Naive thymus-derived CD8-positive, alpha-beta T cell (primary cell): ENCODE measurements around the gene HPCAL4. TPM values are rescaled to one million over a fixed set of nuclear protein-coding genes. Genes with fewer than 3 reads are reported as not detected.

Source experiments
- ATAC-seq, 2 donors: fragments of 150-1000 bp; cut with Tn5 transposase in 1 of 2; sonication (Bioruptor Pico), chemical (Tn5 transposase) in 1 of 2; 1 replicate in 1 of 2; 2 replicates in 1 of 2; pipeline ENCODE4 v1.10.0; 2021; ENCODE audit warnings: mild to moderate bottlenecking in 2 of 2, moderate library complexity in 2 of 2
- POLR2A ChIA-PET: fragments of 350-600 bp; sonication (Branson Sonifier 250); formaldehyde crosslinking; loops from one replicate; lab custom pipeline; 2021; ENCODE audit warnings: antibody characterized with exemption; lab: Charles Lee
- DNase-seq, 10 donors: peaks; one replicate each; pipeline versions ENCODE4 v3.0.0 to v3.0.0-alpha.2; 2020 to 2022
- H3K27ac Mint-ChIP-seq, 10 donors: one replicate each; pipeline ENCODE4 v1.8.0; 2020 to 2022; ENCODE audit warnings: mild to moderate bottlenecking in 10 of 10, mixed read lengths in 10 of 10, moderate library complexity in 4 of 10, inconsistent platforms in 1 of 10
- H3K27me3 Mint-ChIP-seq, 5 donors: one replicate each; pipeline ENCODE4 v1.8.0; 2021 to 2022; ENCODE audit warnings: mixed read lengths in 5 of 5
- H3K36me3 Mint-ChIP-seq, 3 donors: one replicate each; pipeline ENCODE4 v1.8.0; 2020 to 2022; ENCODE audit warnings: mixed read lengths in 3 of 3, mild to moderate bottlenecking in 2 of 3, inconsistent platforms in 1 of 3
- H3K4me1 Mint-ChIP-seq, 4 donors: one replicate each; pipeline ENCODE4 v1.8.0; 2021 to 2022; ENCODE audit warnings: mixed read lengths in 4 of 4
- H3K4me3 Mint-ChIP-seq, 10 donors: one replicate each; pipeline ENCODE4 v1.8.0; 2020 to 2022; ENCODE audit warnings: mild to moderate bottlenecking in 10 of 10, mixed read lengths in 10 of 10, moderate library complexity in 6 of 10, inconsistent platforms in 1 of 10
- H3K9me3 Mint-ChIP-seq, 9 donors: one replicate each; pipeline ENCODE4 v1.8.0; 2020 to 2022; ENCODE audit warnings: mixed read lengths in 9 of 9, mild to moderate bottlenecking in 3 of 9, inconsistent platforms in 1 of 9, moderate library complexity in 1 of 9
- polyA plus RNA-seq, 3 donors: library from polyadenylated mRNA; unstranded; fragments of 300-500 nt; fragmentation: Illumina TruSeq; gene quantifications; one replicate each; pipeline ENCODE4 v1.2.3, GENCODE V29; 2021
- total RNA-seq, 8 experiments: library from RNA in 2 of 8; stranded (reverse) in 2 of 8; gene quantifications; one replicate each; pipeline ENCODE4 v1.2.3 and lab custom pipeline; 2021 to 2026

The HPCAL4 gene
- total RNA-seq, result 10 to 100 TPM; 31.9 to 32.5 TPM
- 1 to 10 TPM; 2.1 to 4.6 (median 3.9) TPM for polyA plus RNA-seq
- total RNA-seq (lab: John Stamatoyannopoulos, UW), result 4.7 to 213 (median 90.0) reads per million in 6 experiments

DNA sequence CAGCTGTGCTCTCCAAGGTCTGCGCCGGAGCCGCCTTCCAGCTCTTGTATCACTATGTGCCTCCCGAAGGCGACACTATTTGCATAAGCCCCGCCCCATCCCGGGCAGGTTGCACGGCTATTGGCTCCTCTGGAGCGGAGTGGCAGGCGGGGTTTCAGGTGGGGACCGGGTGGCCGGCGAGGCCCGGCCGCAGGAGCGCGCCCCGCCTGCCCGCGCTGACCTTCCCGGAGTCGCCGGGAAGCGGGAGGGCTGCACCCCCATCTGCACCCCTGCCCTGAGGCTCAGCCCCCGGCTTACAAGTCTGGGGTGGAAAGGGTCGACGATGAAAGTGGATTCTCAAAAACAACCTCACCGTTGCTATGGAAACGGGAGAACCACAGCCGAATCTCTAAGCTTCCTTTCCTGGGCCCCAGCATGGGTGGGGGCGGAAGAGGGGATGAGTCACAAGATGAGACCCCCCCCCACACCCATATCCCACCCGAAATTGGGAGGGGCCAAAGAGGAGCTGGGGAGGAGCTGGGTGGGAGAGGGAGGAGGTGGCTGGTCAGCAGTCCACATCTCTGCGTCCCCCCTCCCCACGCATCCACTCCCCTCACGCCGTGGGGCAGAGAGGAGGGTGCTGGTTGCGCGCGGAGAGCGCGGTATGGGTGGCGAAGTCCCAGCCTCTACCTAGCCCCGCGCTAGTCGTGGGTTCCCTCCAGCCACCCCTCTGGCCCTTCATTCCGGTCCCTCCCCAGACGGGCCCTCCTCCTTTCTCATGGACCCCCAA is at the start of gene HPCAL4:
TSS of gene HPCAL4 (minus strand) at position 51 of the 769 bp plus-strand sequence. CDS start 6,830 bp downstream, outside the sequence.
- ATAC-seq, result peak; percentile 83 to 87
- H3K4me1 Mint-ChIP-seq, result peaks cover 22 to 47% (median 34%) of the 10 kb centered on the region in 4 donors
- peak within 1 kb of the TSS; percentile 80 to 97 (median 87) for H3K4me3 Mint-ChIP-seq
- no peaks in the 10 kb centered on the region for H3K9me3 Mint-ChIP-seq
- peak within 1 kb of the TSS; percentile 58 to 95 (median 90) for H3K27ac Mint-ChIP-seq
- DNase-seq, result peak; percentile 78 to 96 (median 88)
- POLR2A ChIA-PET, result interaction anchor here (0.6 to 4.9 kb wide), 14 partner anchors 8 to 1700 kb away, joined by 3 to 44 read pairs (median 4); partner anchors contain the start of genes NT5C1A and PPIE
- H3K36me3 Mint-ChIP-seq, result no peaks in the 10 kb centered on the region
- peaks cover 0 to 34% (median 2%) of the 10 kb centered on the region in 5 donors for H3K27me3 Mint-ChIP-seq

DNA sequence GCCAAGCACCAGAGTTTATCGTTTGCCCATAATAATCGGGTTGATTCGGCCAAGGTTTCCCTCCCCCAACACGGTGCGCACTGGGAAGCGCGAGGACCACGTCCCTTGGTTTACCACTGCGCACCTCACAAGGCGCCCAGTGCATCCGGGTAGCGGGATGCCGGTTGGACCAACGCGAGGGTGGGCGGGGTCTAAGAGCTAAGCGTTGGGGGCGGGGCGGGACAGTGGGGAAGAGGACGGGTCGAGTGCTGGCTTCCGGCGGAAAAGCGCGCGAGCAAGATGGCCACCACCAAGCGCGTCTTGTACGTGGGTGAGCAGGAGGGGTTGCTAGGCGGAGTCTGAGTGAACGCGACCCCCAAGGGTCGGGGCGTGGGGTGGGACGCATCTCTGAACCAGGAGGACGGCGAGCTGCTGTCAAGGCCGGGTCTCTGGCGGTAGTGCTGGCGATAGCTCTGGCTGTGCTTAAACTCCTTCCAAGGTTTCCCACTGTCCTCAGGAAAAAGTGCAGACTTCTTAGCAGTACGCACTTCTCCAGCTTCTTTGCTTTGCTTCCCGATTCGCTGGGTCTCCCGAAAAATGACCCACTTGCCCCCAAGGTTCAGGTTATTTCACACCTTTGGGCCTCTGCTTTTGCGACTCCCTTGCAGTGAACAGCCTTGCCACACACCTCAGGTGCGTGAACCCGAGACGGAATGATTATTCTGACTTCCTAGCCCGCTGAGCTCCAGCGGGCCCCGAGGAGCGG is 47.6 kb upstream of the HPCAL4 start, which contains the start of gene PPIE:
TSS of gene PPIE (plus strand) at position 261 of the 745 bp plus-strand sequence. CDS start at position 280, 19 bp downstream.
- Mint-ChIP-seq H3K27ac (peak within 1 kb of the TSS; percentile 80 to 99 (median 97)), H3K27me3 (peaks cover 3 to 36% (median 12%) of the 10 kb centered on the region in 5 donors), H3K4me1 (peaks cover 18 to 43% (median 41%) of the 10 kb centered on the region in 4 donors), H3K9me3 (no peaks in the 10 kb centered on the region), H3K36me3 (peaks cover 5 to 37% (median 11%) of the 10 kb centered on the region in 3 donors), H3K4me3 (peak within 1 kb of the TSS; percentile 89 to 99 (median 97))
- POLR2A ChIA-PET, result interaction anchor here (0.6 to 2.6 kb wide), 18 partner anchors 14 to 1241 kb away, joined by 3 to 28 read pairs (median 4); partner anchors contain the start of genes BMP8B, CITED4, HPCAL4 and ZMPSTE24
- DNase-seq, result peak; percentile 75 to 96 (median 88)
- ATAC-seq, result peak; percentile 97

DNA sequence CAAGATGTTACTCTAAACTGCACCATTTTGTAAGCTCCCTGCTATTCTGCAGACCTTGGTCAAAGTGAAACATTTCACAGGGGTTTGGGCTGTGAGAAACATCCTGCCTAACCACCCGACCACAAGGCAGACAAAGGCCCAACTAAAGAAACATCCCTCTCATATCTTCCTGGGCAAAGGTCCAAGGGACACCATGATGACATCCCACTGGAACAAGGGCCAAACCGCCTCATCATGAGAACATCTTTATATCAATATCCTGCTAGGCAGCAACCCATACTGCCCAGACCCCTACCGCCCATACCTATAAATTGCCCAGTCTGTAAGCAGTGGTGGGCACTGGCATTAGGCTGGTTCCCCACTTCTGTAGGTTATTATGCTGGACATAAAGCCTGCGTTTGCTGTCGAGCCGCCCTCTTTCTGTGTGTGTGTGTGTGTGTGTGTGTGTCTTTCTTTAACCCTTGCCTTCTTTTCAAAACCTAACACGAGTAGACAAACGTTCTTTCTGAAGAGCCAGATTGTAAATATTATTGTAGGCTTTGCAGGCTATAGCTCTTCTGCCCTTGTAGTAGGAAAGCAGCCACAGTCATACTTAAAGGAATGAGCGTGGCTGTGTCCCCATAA is 46.4 kb upstream of the HPCAL4 start:
- Mint-ChIP-seq H3K4me1 (peaks cover 18 to 43% (median 39%) of the 10 kb centered on the region in 4 donors), H3K27ac (peak overlapping the region in 7 of 10 donors; percentile 44 to 99 (median 88)), H3K4me3 (peak overlapping the region in 8 of 10 donors; percentile 26 to 97 (median 78)), H3K27me3 (peaks cover 3 to 43% (median 18%) of the 10 kb centered on the region in 5 donors), H3K9me3 (no peaks in the 10 kb centered on the region), H3K36me3 (peaks cover 3 to 26% (median 5%) of the 10 kb centered on the region in 3 donors)
- POLR2A ChIA-PET, result interaction anchor here (1.1 to 2.6 kb wide), 8 partner anchors 15 to 1125 kb away, joined by 3 to 28 read pairs (median 6); partner anchors contain the start of genes CITED4 and HPCAL4
- ATAC-seq (no peak), DNase-seq (peak in 1 of 10 donors; percentile 14)

DNA sequence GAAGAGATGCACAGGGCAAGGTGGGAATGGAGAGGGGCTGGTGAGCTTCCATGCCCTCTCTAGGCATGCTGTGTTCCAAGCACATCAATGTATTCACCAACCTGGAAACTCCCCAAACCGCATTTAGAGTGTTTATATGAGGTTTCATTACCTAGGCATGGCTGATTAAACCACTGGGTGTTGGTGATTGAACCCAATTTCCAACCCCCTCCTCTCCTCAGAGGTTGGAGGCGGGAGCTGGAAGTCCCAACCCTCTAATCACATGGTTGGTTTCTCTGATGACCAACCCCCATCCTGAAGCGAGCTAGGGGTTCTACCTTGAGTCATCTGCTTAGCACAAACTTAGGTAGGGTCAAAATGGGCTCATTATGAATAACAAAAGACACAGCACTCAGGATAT is 44.5 kb upstream of the HPCAL4 start:
- Mint-ChIP-seq H3K9me3 (no peaks in the 10 kb centered on the region), H3K4me3 (no peak overlapping the region), H3K4me1 (peaks cover 14 to 39% (median 29%) of the 10 kb centered on the region in 4 donors), H3K27ac (no peak overlapping the region), H3K27me3 (peaks cover 9 to 57% (median 24%) of the 10 kb centered on the region in 5 donors), H3K36me3 (peaks cover 0 to 9% (median 3%) of the 10 kb centered on the region in 3 donors)
- POLR2A ChIA-PET, result no interaction called here
- ATAC-seq (no peak), DNase-seq (no peak)

DNA sequence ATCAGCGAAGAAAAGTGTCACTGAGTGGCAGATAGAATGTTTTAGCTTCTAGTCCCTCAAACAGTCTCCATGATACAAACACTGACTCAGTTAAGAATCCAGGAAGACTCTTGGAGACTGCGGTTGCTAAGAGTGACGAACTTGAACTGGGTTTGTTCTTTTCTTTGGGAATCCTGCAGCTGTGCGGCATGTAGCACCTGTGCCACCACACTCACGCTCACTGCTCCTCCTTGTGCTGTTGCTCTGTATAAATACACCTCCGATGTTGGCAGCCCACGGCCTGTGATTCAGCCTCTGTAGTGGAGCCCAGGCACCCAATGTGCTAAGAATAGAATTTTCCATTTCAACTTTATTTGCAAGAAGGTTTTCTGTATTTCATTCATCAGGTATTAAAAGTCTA is 41.9 kb upstream of the HPCAL4 start:
- DNase-seq (no peak), ATAC-seq (no peak)
- Mint-ChIP-seq H3K9me3 (no peaks in the 10 kb centered on the region), H3K27me3 (peaks cover 26 to 83% (median 46%) of the 10 kb centered on the region in 5 donors), H3K36me3 (no peaks in the 10 kb centered on the region), H3K4me3 (no peak overlapping the region), H3K4me1 (peaks cover 3 to 16% (median 8%) of the 10 kb centered on the region in 4 donors), H3K27ac (no peak overlapping the region)
- POLR2A ChIA-PET, result no interaction called here

DNA sequence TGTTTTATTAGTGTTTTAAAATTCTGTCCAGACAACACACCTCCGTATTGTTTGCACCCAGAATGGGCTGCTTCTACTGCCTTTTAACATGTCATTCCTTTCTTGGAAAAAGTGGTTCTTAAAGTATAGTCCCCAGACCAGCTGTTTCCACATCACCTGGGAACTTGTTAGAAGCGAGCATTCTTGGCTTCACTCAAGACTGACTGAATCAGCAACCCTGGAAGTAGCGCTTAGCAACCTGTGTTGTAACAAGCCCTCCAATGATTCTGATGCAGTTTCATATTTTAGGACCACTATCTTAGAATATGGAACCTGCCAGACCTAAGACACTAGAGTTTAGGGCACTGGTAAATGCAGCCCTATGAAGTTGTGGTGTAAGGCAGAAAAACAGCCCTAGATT is 41.5 kb upstream of the HPCAL4 start:
- POLR2A ChIA-PET, result no interaction called here
- peaks cover 3 to 14% (median 6%) of the 10 kb centered on the region in 4 donors for H3K4me1 Mint-ChIP-seq
- DNase-seq (no peak), ATAC-seq (no peak)
- peaks cover 30 to 87% (median 51%) of the 10 kb centered on the region in 5 donors for H3K27me3 Mint-ChIP-seq
- no peaks in the 10 kb centered on the region for H3K36me3 Mint-ChIP-seq
- no peak overlapping the region for H3K4me3 Mint-ChIP-seq
- no peak overlapping the region for H3K27ac Mint-ChIP-seq
- no peaks in the 10 kb centered on the region for H3K9me3 Mint-ChIP-seq

DNA sequence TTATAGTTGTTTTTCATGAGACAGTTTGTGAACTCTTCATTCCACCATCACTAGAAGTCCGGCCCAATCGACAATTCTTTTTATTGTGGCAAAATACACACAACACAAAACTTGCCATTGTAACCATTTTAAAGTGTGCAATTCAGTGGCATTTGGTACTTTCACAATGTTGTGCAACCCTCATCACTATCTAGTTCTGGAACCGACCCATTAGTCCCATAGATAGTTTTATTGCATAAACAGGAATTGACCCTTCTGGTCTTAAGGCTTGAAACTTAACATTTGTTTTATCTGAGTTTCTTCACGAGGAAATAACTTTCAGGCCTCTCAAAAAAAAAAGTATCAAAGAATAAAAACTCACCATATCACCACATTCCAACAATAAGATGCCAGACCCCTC is 38.6 kb upstream of the HPCAL4 start:
- POLR2A ChIA-PET, result no interaction called here
- Mint-ChIP-seq H3K27me3 (peaks cover 33 to 89% (median 60%) of the 10 kb centered on the region in 5 donors), H3K36me3 (no peaks in the 10 kb centered on the region), H3K4me3 (no peak overlapping the region), H3K9me3 (no peaks in the 10 kb centered on the region), H3K4me1 (peaks cover 0 to 3% (median 2%) of the 10 kb centered on the region in 4 donors), H3K27ac (no peak overlapping the region)
- DNase-seq (no peak), ATAC-seq (no peak)

DNA sequence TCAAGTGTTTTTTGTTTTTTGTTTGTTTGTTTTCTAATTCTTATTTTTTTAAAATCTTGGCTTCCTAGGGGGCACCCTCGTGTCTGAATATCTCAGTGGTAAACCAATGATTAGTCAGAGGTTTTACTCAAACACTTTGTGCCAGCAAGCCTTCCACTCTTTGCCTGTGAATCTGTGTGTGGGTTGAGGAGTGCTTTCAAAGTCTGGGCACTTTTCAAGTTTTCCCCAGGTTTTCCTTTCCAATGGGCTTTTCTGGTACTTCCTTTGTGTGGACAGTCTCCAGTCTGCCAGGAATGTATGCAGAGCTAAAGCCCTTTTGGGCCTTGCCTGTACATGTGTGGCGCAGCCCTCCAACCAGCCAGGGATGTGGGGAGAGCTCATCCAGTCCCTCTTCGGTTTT is 37.8 kb upstream of the HPCAL4 start:
- POLR2A ChIA-PET, result no interaction called here
- Mint-ChIP-seq H3K36me3 (no peaks in the 10 kb centered on the region), H3K27ac (no peak overlapping the region), H3K27me3 (peaks cover 32 to 89% (median 62%) of the 10 kb centered on the region in 5 donors), H3K9me3 (no peaks in the 10 kb centered on the region), H3K4me1 (peaks cover 0 to 3% (median 2%) of the 10 kb centered on the region in 4 donors), H3K4me3 (no peak overlapping the region)
- ATAC-seq (no peak), DNase-seq (no peak)

DNA sequence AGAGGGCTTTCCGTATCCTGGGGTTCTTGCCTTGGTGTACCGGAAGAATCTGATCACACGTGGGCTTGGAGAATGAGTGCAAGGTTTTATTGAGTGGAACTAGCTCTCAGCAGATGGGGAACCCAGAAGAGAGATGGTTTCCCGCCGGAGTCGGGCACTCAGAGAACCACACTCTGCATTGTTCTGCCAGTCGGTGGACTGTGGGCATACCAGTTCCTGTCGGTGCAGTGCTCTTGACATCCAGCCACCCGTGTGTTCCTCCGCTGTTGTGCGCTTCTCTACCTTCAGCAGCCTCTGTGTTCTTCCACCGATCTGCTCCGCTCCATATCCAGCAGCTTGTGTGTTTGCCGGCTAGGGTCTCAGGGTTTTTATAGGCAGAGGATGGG is 36.7 kb upstream of the HPCAL4 start:
- H3K27me3 Mint-ChIP-seq, result peaks cover 28 to 86% (median 53%) of the 10 kb centered on the region in 5 donors
- no peak overlapping the region for H3K4me3 Mint-ChIP-seq
- DNase-seq, result no peak
- POLR2A ChIA-PET, result no interaction called here
- H3K27ac Mint-ChIP-seq, result no peak overlapping the region
- no peaks in the 10 kb centered on the region for H3K36me3 Mint-ChIP-seq
- peaks cover 0 to 3% (median 2%) of the 10 kb centered on the region in 4 donors for H3K4me1 Mint-ChIP-seq
- ATAC-seq, result no peak
- H3K9me3 Mint-ChIP-seq, result no peaks in the 10 kb centered on the region

DNA sequence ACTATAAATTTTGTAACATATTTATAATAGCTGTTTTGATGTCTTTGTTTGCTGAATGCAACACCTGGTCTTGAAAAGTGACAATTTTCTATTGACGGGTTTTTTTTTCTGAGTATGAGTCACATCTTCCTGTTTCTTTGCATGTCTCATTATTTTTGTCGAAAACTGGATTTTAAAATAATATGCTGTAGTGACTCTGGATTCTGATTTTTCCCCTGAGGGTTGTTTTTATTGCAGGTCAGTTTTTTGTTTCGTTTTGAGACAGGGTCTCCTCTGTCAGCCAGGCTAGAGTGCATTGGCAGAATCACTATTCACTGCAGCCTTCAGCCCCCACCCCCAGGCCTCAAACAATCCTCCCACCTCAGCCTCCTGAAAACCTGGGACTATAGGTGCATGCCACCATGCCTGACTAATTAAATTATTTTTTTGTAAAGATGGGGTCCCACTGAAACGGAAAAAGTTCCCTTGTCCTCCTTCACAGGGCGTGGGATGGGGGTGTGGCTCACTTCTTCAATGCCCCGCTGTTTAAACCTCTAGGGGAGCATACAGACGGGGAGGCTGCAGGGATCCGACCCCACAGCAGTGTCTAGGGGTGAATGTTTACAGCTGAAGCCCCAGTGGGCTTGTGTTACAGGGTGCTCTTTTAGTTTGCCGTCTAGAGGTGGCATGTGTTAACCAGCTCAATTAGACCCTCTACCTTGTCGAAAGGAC is 36.1 kb upstream of the HPCAL4 start:
- Mint-ChIP-seq H3K4me3 (no peak overlapping the region), H3K27ac (no peak overlapping the region), H3K9me3 (no peaks in the 10 kb centered on the region), H3K36me3 (no peaks in the 10 kb centered on the region), H3K4me1 (peaks cover 0 to 3% (median 2%) of the 10 kb centered on the region in 4 donors), H3K27me3 (peaks cover 28 to 82% (median 51%) of the 10 kb centered on the region in 5 donors)
- no peak for DNase-seq
- no peak for ATAC-seq
- POLR2A ChIA-PET, result interaction anchor here (1.0 kb wide), 1 partner anchor 62 kb away, joined by 3 read pairs; no protein-coding TSS in a partner anchor

DNA sequence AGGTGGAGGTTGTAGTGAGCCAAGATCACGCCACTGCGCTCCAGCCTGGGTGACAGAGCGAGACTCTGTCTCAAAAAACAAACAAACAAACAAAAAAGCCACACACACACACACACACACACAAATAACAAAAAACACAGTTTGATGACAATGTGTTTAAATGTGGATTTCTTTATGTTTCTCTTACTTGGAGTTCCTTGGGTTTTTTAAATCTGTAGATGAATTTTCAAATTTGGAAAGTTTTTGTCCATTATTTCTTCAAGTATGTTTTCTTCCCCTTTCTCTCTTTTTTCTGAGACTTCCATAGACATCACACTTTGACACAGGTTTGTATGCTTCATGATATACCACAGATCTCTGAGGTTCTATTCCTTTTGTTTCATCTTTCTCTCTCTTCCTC is 35.4 kb upstream of the HPCAL4 start:
- Mint-ChIP-seq H3K4me3 (no peak overlapping the region), H3K36me3 (no peaks in the 10 kb centered on the region), H3K27me3 (peaks cover 28 to 78% (median 51%) of the 10 kb centered on the region in 5 donors), H3K4me1 (peaks cover 0 to 3% (median 2%) of the 10 kb centered on the region in 4 donors), H3K27ac (no peak overlapping the region), H3K9me3 (no peaks in the 10 kb centered on the region)
- ATAC-seq (no peak), DNase-seq (no peak)
- POLR2A ChIA-PET, result interaction anchor here (0.7 to 1.0 kb wide), 2 partner anchors 14 to 62 kb away, joined by 3 to 12 read pairs; no protein-coding TSS in a partner anchor
